Parathyroid adenoma (tissue), 2 donors: Measurements from ENCODE around the gene NKD1.
"Not testable (repeated sequence)": the region's sequence is repeated elsewhere in the genome, so short reads cannot be mapped to it uniquely, and the experiment has no call there.

Source experiments
- H2AFZ ChIP-seq: fragments of 300-600 bp; sonication (generic); one replicate; pipeline ENCODE4 v1.7.0; 2017; ENCODE audit warnings: antibody characterized with exemption, mild to moderate bottlenecking
- H3K27ac ChIP-seq: fragments of 300-600 bp; sonication (generic); one replicate; pipeline ENCODE4 v1.7.0; 2017
- H3K27me3 ChIP-seq: fragments of 300-600 bp; sonication (generic); one replicate; pipeline ENCODE4 v1.7.0; 2017; ENCODE audit warnings: low read length; ENCODE audit not compliant: control insufficient read depth, insufficient read depth
- H3K36me3 ChIP-seq: fragments of 300-600 bp; sonication (generic); one replicate; pipeline ENCODE4 v1.7.0; 2017; ENCODE audit warnings: low read length; ENCODE audit not compliant: control insufficient read depth, insufficient read depth
- H3K4me1 ChIP-seq: fragments of 300-600 bp; sonication (generic); one replicate; pipeline ENCODE4 v1.7.0; 2017; ENCODE audit warnings: control low read depth
- H3K4me2 ChIP-seq: fragments of 300-600 bp; sonication (generic); one replicate; pipeline ENCODE4 v1.7.0; 2017; ENCODE audit warnings: low read length
- H3K4me3 ChIP-seq: fragments of 300-600 bp; sonication (generic); one replicate; pipeline ENCODE4 v1.7.0; 2017; ENCODE audit warnings: low read depth, low read length
- H3K79me2 ChIP-seq: fragments of 300-600 bp; sonication (generic); one replicate; pipeline ENCODE4 v1.7.0; 2017; ENCODE audit warnings: control low read depth
- H3K9ac ChIP-seq: fragments of 300-600 bp; sonication (generic); one replicate; pipeline ENCODE4 v1.7.0; 2017; ENCODE audit warnings: mild to moderate bottlenecking
- H3K9me3 ChIP-seq: fragments of 300-600 bp; sonication (generic); one replicate; pipeline ENCODE4 v1.7.0; 2017; ENCODE audit warnings: low read length; ENCODE audit not compliant: control insufficient read depth
- CTCF ChIP-seq: fragments of 300-600 bp; sonication (generic); IDR thresholded peaks from one replicate; pipeline ENCODE4 v1.7.0; 2017; ENCODE audit warnings: antibody characterized with exemption, mild to moderate bottlenecking
- donor health status: primary hyperparathyroidism.

NKD1 gene

DNA sequence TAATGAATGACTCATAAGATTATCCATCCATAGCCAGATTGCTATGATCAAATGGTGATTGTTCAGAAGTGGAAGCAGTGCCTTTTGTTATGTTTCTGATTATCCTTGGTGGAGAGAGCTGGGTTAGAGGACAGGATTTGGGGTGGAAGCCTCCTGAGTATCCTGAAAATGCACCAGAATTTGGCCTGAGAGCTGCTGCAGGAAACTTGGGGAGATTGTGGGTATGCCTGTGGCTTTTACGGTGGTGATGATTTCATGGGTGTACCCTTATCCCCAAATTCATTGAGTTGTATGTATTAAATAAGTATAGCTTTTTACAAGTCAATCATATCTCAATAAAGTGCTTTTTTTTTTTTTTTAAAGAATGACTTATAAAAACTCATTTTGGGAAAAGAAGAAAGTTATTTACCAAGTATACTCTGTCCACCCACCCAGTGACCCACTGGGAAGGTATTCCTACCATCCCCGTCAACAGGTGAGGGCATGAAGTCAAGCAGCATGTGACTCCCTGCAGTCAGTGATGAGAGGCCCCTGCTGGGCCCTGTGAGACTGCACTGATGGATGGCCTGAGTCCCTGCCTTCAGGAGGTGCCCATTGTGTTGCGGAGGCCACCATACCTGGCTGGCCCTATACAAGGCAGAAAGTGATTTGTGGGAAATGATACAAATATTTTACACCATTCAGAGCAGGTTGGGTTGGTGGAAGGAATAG is 28.4 kb downstream of the NKD1 start:
- no peak overlapping the region for H3K4me2 ChIP-seq
- H3K9me3 ChIP-seq, result no peaks in the 10 kb centered on the region
- H3K4me3 ChIP-seq, result no peak overlapping the region
- H2AFZ ChIP-seq, result no peak overlapping the region
- no peaks in the 10 kb centered on the region for H3K36me3 ChIP-seq
- no peaks in the 10 kb centered on the region for H3K79me2 ChIP-seq
- no peak overlapping the region for H3K9ac ChIP-seq
- no peak overlapping the region for H3K27ac ChIP-seq
- TF ChIP-seq CTCF, result no peak
- H3K27me3 ChIP-seq, result no peaks in the 10 kb centered on the region
- no peaks in the 10 kb centered on the region for H3K4me1 ChIP-seq

DNA sequence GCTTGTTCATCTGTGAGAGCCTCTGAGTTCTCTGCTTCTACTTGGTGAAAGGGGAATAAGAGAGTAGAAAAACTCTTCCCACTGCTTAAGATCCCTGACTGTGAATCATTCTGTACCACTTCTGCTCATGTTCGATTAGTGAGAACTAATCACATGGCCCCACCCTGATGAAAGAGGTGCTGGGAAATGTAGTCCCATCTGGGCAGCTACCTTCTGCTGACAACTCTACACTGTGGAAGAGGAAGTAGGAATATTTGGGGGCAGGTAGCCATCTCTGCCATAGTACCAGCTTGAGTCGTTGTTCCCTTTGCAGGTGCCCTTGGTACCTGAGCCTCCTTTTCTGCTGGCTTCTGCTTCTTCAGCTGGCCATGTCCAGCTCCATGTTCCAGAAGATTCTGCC is 29.9 kb downstream of the NKD1 start:
- Histone ChIP-seq H3K4me2 (no peak overlapping the region), H3K36me3 (no peaks in the 10 kb centered on the region), H3K9ac (no peak overlapping the region), H3K4me1 (no peaks in the 10 kb centered on the region), H3K9me3 (no peaks in the 10 kb centered on the region), H3K79me2 (no peaks in the 10 kb centered on the region), H3K4me3 (no peak overlapping the region), H2AFZ (no peak overlapping the region), H3K27me3 (no peaks in the 10 kb centered on the region), H3K27ac (no peak overlapping the region)
- no peak for TF ChIP-seq CTCF

GRCh38 chr16:50579373-50579772 is 31.2 kb downstream of the NKD1 start:
- not testable (repeated sequence) for H3K27ac ChIP-seq, H2AFZ ChIP-seq, H3K27me3 ChIP-seq, H3K9ac ChIP-seq, H3K4me3 ChIP-seq, H3K4me1 ChIP-seq, H3K4me2 ChIP-seq, H3K79me2 ChIP-seq, H3K36me3 ChIP-seq, H3K9me3 ChIP-seq

GRCh38 chr16:50580180-50580798 is 32.1 kb downstream of the NKD1 start:
- Histone ChIP-seq H3K36me3 (no peaks in the 10 kb centered on the region), H3K79me2 (no peaks in the 10 kb centered on the region), H2AFZ (no peak overlapping the region), H3K9ac (no peak overlapping the region), H3K4me2 (no peak overlapping the region), H3K27ac (no peak overlapping the region), H3K4me1 (no peaks in the 10 kb centered on the region), H3K9me3 (no peaks in the 10 kb centered on the region), H3K27me3 (no peaks in the 10 kb centered on the region), H3K4me3 (no peak overlapping the region)
- TF ChIP-seq CTCF, result no peak

DNA sequence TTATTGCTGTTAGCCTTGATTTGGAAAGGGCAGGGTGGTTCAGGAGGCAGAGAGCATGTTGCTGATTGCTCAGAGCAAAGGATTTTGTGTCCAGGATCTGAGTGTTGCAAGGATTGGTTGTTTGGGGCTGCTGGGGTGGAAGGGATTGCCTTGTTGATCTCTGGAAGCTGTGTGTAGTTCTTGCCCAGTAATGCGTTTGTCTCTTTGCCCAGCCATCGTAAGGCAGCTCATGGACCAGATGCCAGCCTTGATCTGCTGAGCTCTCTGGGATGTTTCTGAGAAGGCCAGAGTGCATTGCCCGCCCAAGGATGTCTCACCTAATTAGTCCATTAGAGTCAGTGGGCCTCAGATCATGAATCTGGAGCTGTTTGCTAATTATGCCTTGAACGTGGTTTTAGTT is 33.6 kb downstream of the NKD1 start:
- H3K9me3 ChIP-seq, result no peaks in the 10 kb centered on the region
- H2AFZ ChIP-seq, result no peak overlapping the region
- H3K4me2 ChIP-seq, result no peak overlapping the region
- TF ChIP-seq CTCF, result no peak
- H3K79me2 ChIP-seq, result no peaks in the 10 kb centered on the region
- no peak overlapping the region for H3K27ac ChIP-seq
- no peak overlapping the region for H3K4me3 ChIP-seq
- no peaks in the 10 kb centered on the region for H3K36me3 ChIP-seq
- no peaks in the 10 kb centered on the region for H3K4me1 ChIP-seq
- no peak overlapping the region for H3K9ac ChIP-seq
- no peaks in the 10 kb centered on the region for H3K27me3 ChIP-seq
